Peyer's patch (tissue), 4 donors: ENCODE data around the gene FBXO42. TPM values are rescaled to one million over a fixed set of nuclear protein-coding genes. Genes with fewer than 3 reads are reported as not detected.

Source experiments
- DNase-seq, 3 donors: peaks; one replicate each; pipeline ENCODE4 v3.0.0-alpha.2; 2017 to 2019
- H3K27ac ChIP-seq, 4 donors: fragments of 200-600 bp; sonication (generic); one replicate each; pipeline ENCODE4 v1.5.1; 2016 to 2019
- H3K27me3 ChIP-seq, 2 donors: fragments of 200-600 bp; sonication (generic); one replicate each; pipeline ENCODE4 v1.5.1; 2019
- H3K36me3 ChIP-seq, 3 donors: fragments of 200-600 bp; sonication (generic); one replicate each; pipeline ENCODE4 v1.5.1; 2016 to 2019
- H3K4me1 ChIP-seq, 4 donors: fragments of 200-600 bp; sonication (generic); one replicate each; pipeline ENCODE4 v1.5.1; 2016 to 2019
- H3K4me3 ChIP-seq, 4 donors: fragments of 200-600 bp; sonication (generic); 1 replicate in 3 of 4; 2 replicates in 1 of 4; pipeline ENCODE4 v1.5.1; 2016 to 2019; ENCODE audit warnings: mild to moderate bottlenecking in 1 of 4
- H3K9me3 ChIP-seq, 4 donors: fragments of 200-600 bp; sonication (generic); one replicate each; pipeline ENCODE4 v1.5.1; 2016 to 2019; ENCODE audit warnings: mild to moderate bottlenecking in 1 of 4
- CTCF ChIP-seq, 6 experiments: fragments of 450-650 bp in 4 of 6; fragments of 200-600 bp in 2 of 6; sonication (generic) in 1 of 6; IDR thresholded peaks; one replicate each; pipeline ENCODE4 v1.5.1; 2017 to 2019; ENCODE audit warnings: antibody characterized with exemption in 6 of 6, mild to moderate bottlenecking in 3 of 6, moderate library complexity in 1 of 6
- POLR2A ChIP-seq, 2 donors: fragments of 450-650 bp; IDR thresholded peaks; one replicate each; pipeline ENCODE4 v1.5.1; 2017; ENCODE audit warnings: antibody characterized with exemption in 2 of 2, mild to moderate bottlenecking in 2 of 2, moderate library complexity in 2 of 2
- total RNA-seq, 4 donors: library from RNA; depleted of rRNA; stranded (reverse); fragments of >200 nt; gene quantifications; one replicate each; pipeline ENCODE4 v1.1.0, GENCODE V29; 2016

The FBXO42 gene
- total RNA-seq, 4 donors from 2014 or later: 15.7 to 29.4 (median 24.5) TPM

GRCh38 chr1:16386454-16387113, 34.3 kb upstream of the FBXO42 start:
- H3K27ac ChIP-seq: peak overlapping the region in 3 of 4 donors; percentile 40 to 69 (median 61)
- H3K9me3 ChIP-seq: no peaks in the 10 kb centered on the region
- TF ChIP-seq CTCF (IDR thresholded peaks at IDR 0.05) (no peak), POLR2A (IDR thresholded peaks at IDR 0.05) (no peak)
- peak overlapping the region in 2 of 4 donors; percentile 32 to 34 for H3K4me3 ChIP-seq
- no peaks in the 10 kb centered on the region for H3K36me3 ChIP-seq
- no peaks in the 10 kb centered on the region for H3K27me3 ChIP-seq
- no peak for DNase-seq
- peaks cover 7 to 51% (median 17%) of the 10 kb centered on the region in 4 donors for H3K4me1 ChIP-seq

GRCh38 chr1:16385659-16386453, 33.6 kb upstream of the FBXO42 start:
- no peaks in the 10 kb centered on the region for H3K9me3 ChIP-seq
- peaks cover 7 to 48% (median 17%) of the 10 kb centered on the region in 4 donors for H3K4me1 ChIP-seq
- TF ChIP-seq POLR2A (IDR thresholded peaks at IDR 0.05): no peak
- TF ChIP-seq CTCF (IDR thresholded peaks at IDR 0.05): no peak
- no peaks in the 10 kb centered on the region for H3K36me3 ChIP-seq
- peak overlapping the region in 2 of 4 donors; percentile 61 to 69 for H3K27ac ChIP-seq
- no peak for DNase-seq
- no peaks in the 10 kb centered on the region for H3K27me3 ChIP-seq
- H3K4me3 ChIP-seq: no peak overlapping the region

GRCh38 chr1:16383888-16384287, 31.6 kb upstream of the FBXO42 start:
- no peaks in the 10 kb centered on the region for H3K9me3 ChIP-seq
- no peak for DNase-seq
- TF ChIP-seq CTCF (IDR thresholded peaks at IDR 0.05): no peak
- TF ChIP-seq POLR2A (IDR thresholded peaks at IDR 0.05): no peak
- no peak overlapping the region for H3K4me3 ChIP-seq
- no peaks in the 10 kb centered on the region for H3K27me3 ChIP-seq
- peaks cover 0 to 2% (median 0%) of the 10 kb centered on the region in 3 donors for H3K36me3 ChIP-seq
- peaks cover 7 to 40% (median 17%) of the 10 kb centered on the region in 4 donors for H3K4me1 ChIP-seq
- no peak overlapping the region for H3K27ac ChIP-seq

- H3K9me3 ChIP-seq: no peaks in the 10 kb centered on the region
- no peak overlapping the region for H3K4me3 ChIP-seq
- H3K36me3 ChIP-seq: peaks cover 0 to 4% (median 0%) of the 10 kb centered on the region in 3 donors
- H3K4me1 ChIP-seq: peaks cover 0 to 36% (median 6%) of the 10 kb centered on the region in 4 donors
- TF ChIP-seq CTCF (IDR thresholded peaks at IDR 0.05): no peak
- no peak for TF ChIP-seq POLR2A (IDR thresholded peaks at IDR 0.05)
- H3K27ac ChIP-seq: no peak overlapping the region
- H3K27me3 ChIP-seq: no peaks in the 10 kb centered on the region
- no peak for DNase-seq
Measured at GRCh38 chr1:16380868-16381267, 28.6 kb upstream of the FBXO42 start.

GRCh38 chr1:16378443-16378842, 26.2 kb upstream of the FBXO42 start:
- no peak overlapping the region for H3K27ac ChIP-seq
- H3K9me3 ChIP-seq: no peaks in the 10 kb centered on the region
- no peak overlapping the region for H3K4me3 ChIP-seq
- peaks cover 0 to 4% (median 0%) of the 10 kb centered on the region in 3 donors for H3K36me3 ChIP-seq
- H3K4me1 ChIP-seq: peaks cover 0 to 49% (median 5%) of the 10 kb centered on the region in 4 donors
- TF ChIP-seq CTCF (IDR thresholded peaks at IDR 0.05) (no peak), POLR2A (IDR thresholded peaks at IDR 0.05) (no peak)
- no peaks in the 10 kb centered on the region for H3K27me3 ChIP-seq
- no peak for DNase-seq
